K562 (cell line): ENCODE data around the gene KLKB1. TPM values are rescaled to one million over a fixed set of nuclear protein-coding genes. Genes with fewer than 3 reads are reported as not detected.

Experiments used
- ATAC-seq: fragments of 200-7000 bp; cut with Tn5 transposase; 3 replicates; pipeline ENCODE4 v1.9.1; 2020; ENCODE audit warnings: moderate library complexity
- BruUV-seq: library from RNA; stranded (reverse); fragments of 400-500 nt; replicated peaks from 2 replicates; lab custom pipeline; 2021; lab: Mats Ljungman, UMichigan
- CTCF ChIA-PET: fragments of 300-600 bp; formaldehyde crosslinking; extraction: SDS; loops from one replicate; lab custom pipeline; 2021; ENCODE audit warnings: low intra/inter-chr PET ratio; lab: Yijun Ruan, JAX
- POLR2A ChIA-PET: fragments of 300-600, 350-650 bp; sonication (Branson Sonifier 250); formaldehyde crosslinking; extraction: SDS; loops from one replicate; lab custom pipeline; 2021; ENCODE audit warnings: antibody characterized with exemption, inconsistent platforms; lab: Yijun Ruan, JAX
- DNase-seq, 4 experiments: peaks; one replicate each; pipeline versions ENCODE4 v3.0.0 to v3.0.0-alpha.2; 2011 to 2018; ENCODE audit warnings: low spot score in 3 of 4, mixed read lengths in 3 of 4; ENCODE audit errors: extremely low read depth in 1 of 4
- FAIRE-seq: peaks from 2 replicates; lab custom pipeline; 2011; peaks lifted over from hg19 to GRCh38; lab: Jason Lieb, UNC
- H2AFZ ChIP-seq: 2 replicates; pipeline ENCODE4 v1.6.0; 2011; ENCODE audit warnings: low read depth, low read length, control low read depth, inconsistent platforms
- H3K27ac ChIP-seq: fragments of 200-600 bp; 3 replicates; pipeline ENCODE4 v1.8.0; 2011; ENCODE audit warnings: low read depth, mild to moderate bottlenecking, control low read depth, inconsistent platforms, low read length, moderate library complexity, mixed read lengths; ENCODE audit errors: extremely low read depth
- H3K27me3 ChIP-seq, 2 experiments: fragments of 300-600 bp in 1 of 2; 2 replicates in 1 of 2; 3 replicates in 1 of 2; pipeline versions ENCODE4 v1.6.0 to v1.8.0; 2011; ENCODE audit warnings: inconsistent platforms in 2 of 2, low read length in 2 of 2, mild to moderate bottlenecking in 1 of 2, mixed read lengths in 1 of 2, moderate library complexity in 1 of 2; ENCODE audit not compliant: control insufficient read depth in 2 of 2, insufficient read depth in 2 of 2
- H3K36me3 ChIP-seq: fragments of 300-600 bp; 3 replicates; pipeline ENCODE4 v1.8.0; 2011; ENCODE audit warnings: mild to moderate bottlenecking, low read length, inconsistent platforms; ENCODE audit not compliant: control insufficient read depth, insufficient read depth
- H3K4me1 ChIP-seq, 2 experiments: fragments of 200-600 bp in 1 of 2; replicated peaks in 1 of 2; 2 replicates in 1 of 2; 3 replicates in 1 of 2; pipeline versions ENCODE4 v1.5.1 to v1.8.0; 2011; ENCODE audit warnings: inconsistent platforms in 2 of 2, low read length in 2 of 2, mild to moderate bottlenecking in 1 of 2, mixed read lengths in 1 of 2, moderate library complexity in 1 of 2; ENCODE audit not compliant: control insufficient read depth in 2 of 2, insufficient read depth in 2 of 2
- H3K4me2 ChIP-seq: 2 replicates; pipeline ENCODE4 v1.6.1; 2011; ENCODE audit warnings: low read length, control low read depth, inconsistent platforms, mixed read lengths; ENCODE audit not compliant: insufficient read depth
- H3K4me3 ChIP-seq: fragments of 200-600 bp; sonication (generic), shearing (Covaris generic); 2 replicates; pipeline ENCODE4 v1.5.1; 2016; ENCODE audit warnings: control low read depth, inconsistent platforms
- H3K79me2 ChIP-seq: fragments of 200-600 bp; 3 replicates; pipeline ENCODE4 v1.8.0; 2011; ENCODE audit warnings: low read length, inconsistent platforms; ENCODE audit not compliant: control insufficient read depth, insufficient read depth
- H3K9ac ChIP-seq, 2 experiments: 2 replicates each; pipeline versions ENCODE4 v1.6.0 to v1.6.1; 2011; ENCODE audit warnings: low read depth in 2 of 2, low read length in 2 of 2, control low read depth in 1 of 2, inconsistent platforms in 1 of 2, mild to moderate bottlenecking in 1 of 2, mixed read lengths in 1 of 2; ENCODE audit not compliant: insufficient read depth in 1 of 2
- H3K9me1 ChIP-seq: one replicate; pipeline ENCODE4 v1.6.0; 2011; ENCODE audit warnings: inconsistent platforms, mild to moderate bottlenecking, low read length, moderate library complexity; ENCODE audit not compliant: control insufficient read depth, insufficient read depth
- H3K9me3 ChIP-seq: replicated peaks from 2 replicates; pipeline ENCODE4 v1.5.1; 2011; ENCODE audit warnings: low read depth, low read length, inconsistent platforms; ENCODE audit not compliant: control insufficient read depth, insufficient read depth
- H4K20me1 ChIP-seq: replicated peaks from 2 replicates; pipeline ENCODE4 v1.6.1; 2011; ENCODE audit warnings: low read length, inconsistent platforms, mixed read lengths; ENCODE audit not compliant: control insufficient read depth, insufficient read depth
- ADNP ChIP-seq: fragments of 200-800 bp; sonication (Bioruptor generic); IDR thresholded peaks from 2 replicates; pipeline ENCODE4 v1.6.1; 2016; ENCODE audit warnings: missing genetic modification characterization, missing compliant biosample characterization
- ATF3 ChIP-seq, 2 experiments: fragments of 450-650 bp in 1 of 2; sonication (generic) in 1 of 2; formaldehyde crosslinking in 1 of 2; IDR thresholded peaks in 1 of 2; conservative IDR thresholded peaks in 1 of 2; 2 replicates each; pipeline versions ENCODE4 v1.6.1 to v1.8.1; 2016 to 2023; ENCODE audit warnings: mild to moderate bottlenecking in 2 of 2, moderate library complexity in 2 of 2, inconsistent platforms in 1 of 2, missing genetic modification reagents in 1 of 2
- CHD2 ChIP-seq: IDR thresholded peaks from 2 replicates; pipeline ENCODE4 v1.6.1; 2011; ENCODE audit warnings: low read depth, low read length
- CREB1 ChIP-seq, 2 experiments: sonication (generic) in 1 of 2; formaldehyde crosslinking in 1 of 2; IDR thresholded peaks; 2 replicates each; pipeline versions ENCODE4 v1.6.1 to v1.8.0; 2012 to 2022; ENCODE audit warnings: inconsistent platforms in 1 of 2, mild to moderate bottlenecking in 1 of 2, missing genetic modification reagents in 1 of 2, moderate library complexity in 1 of 2
- IFI16 ChIP-seq: fragments of 250-450 bp; sonication (Bioruptor Pico); IDR thresholded peaks from 2 replicates; pipeline ENCODE4 v2.1.2; 2022; ENCODE audit warnings: mild to moderate bottlenecking, inconsistent platforms
- JUND ChIP-seq, 2 experiments: IDR thresholded peaks; 2 replicates in 1 of 2; 3 replicates in 1 of 2; pipeline ENCODE4 v1.6.1; 2011; ENCODE audit warnings: borderline replicate concordance in 2 of 2, low read depth in 2 of 2, low read length in 2 of 2, improper control_type of control experiment in 1 of 2, missing biosample characterization in 1 of 2, missing genetic modification characterization in 1 of 2, missing genetic modification reagents in 1 of 2
- L3MBTL2 ChIP-seq: fragments of 450-650 bp; IDR thresholded peaks from 2 replicates; pipeline ENCODE4 v1.6.1; 2016; ENCODE audit warnings: mild to moderate bottlenecking, moderate library complexity
- MAFF ChIP-seq: IDR thresholded peaks from 2 replicates; pipeline ENCODE4 v1.6.1; 2012; ENCODE audit warnings: low read length, improper control_type of control experiment
- MXD1 ChIP-seq: fragments of 250-450 bp; sonication (Bioruptor Pico); IDR thresholded peaks from 2 replicates; pipeline ENCODE4 v1.8.0; 2021; ENCODE audit warnings: borderline replicate concordance, mild to moderate bottlenecking, moderate library complexity; ENCODE audit not compliant: poor library complexity, severe bottlenecking
- NFRKB ChIP-seq: fragments of 450-650 bp; IDR thresholded peaks from 2 replicates; pipeline ENCODE4 v1.6.1; 2016; ENCODE audit warnings: low read depth
- PCBP2 ChIP-seq: fragments of 200-400 bp; formaldehyde crosslinking; IDR thresholded peaks from 2 replicates; pipeline ENCODE4 v1.6.1; 2018; ENCODE audit warnings: low read length, low read depth, mild to moderate bottlenecking, moderate library complexity; ENCODE audit not compliant: poor library complexity, severe bottlenecking
- RBM15 ChIP-seq: fragments of 200-400 bp; formaldehyde crosslinking; IDR thresholded peaks from 2 replicates; pipeline ENCODE4 v1.6.1; 2018; ENCODE audit warnings: mild to moderate bottlenecking, low read length, moderate library complexity; ENCODE audit not compliant: insufficient read depth
- SMARCE1 ChIP-seq: fragments of 450-650 bp; IDR thresholded peaks from 2 replicates; pipeline ENCODE4 v1.7.1; 2016; ENCODE audit warnings: mild to moderate bottlenecking
- ZNF778 ChIP-seq: fragments of 450-650 bp; formaldehyde crosslinking; IDR thresholded peaks from 2 replicates; pipeline ENCODE4 v1.4.0; 2020; ENCODE audit warnings: mild to moderate bottlenecking, moderate library complexity
- ZZZ3 ChIP-seq: fragments of 450-650 bp; IDR thresholded peaks from 2 replicates; pipeline ENCODE4 v1.6.1; 2016; ENCODE audit warnings: antibody characterized with exemption, mild to moderate bottlenecking, moderate library complexity
- WGBS: fragments of 100-300 bp; shearing (Covaris generic); methylation state at CpG from one replicate; pipeline ENCODE4 v1.1.6; 2016; ENCODE audit warnings: low coverage, mixed read lengths; ENCODE audit not compliant: insufficient coverage; ENCODE audit errors: missing lambda C conversion rate; 5-methylcytosine and 5-hydroxymethylcytosine counted together
- in situ Hi-C: fragments of 300-500 bp; cut with MboI; formaldehyde crosslinking; loops from 4 replicates; pipeline ENCODE4 v1.15.0; 2018; ENCODE audit warnings: inconsistent platforms, mixed read lengths
- intact Hi-C: fragments of 100-400 bp; cut with micrococcal nuclease; formaldehyde crosslinking; loops from 2 replicates; pipeline ENCODE4 v1.14.2; 2022
- polyA plus RNA-seq, 8 experiments: library from polyadenylated mRNA; depleted of rRNA in 4 of 8; stranded (reverse) in 5 of 8; unstranded in 3 of 8; fragments of >200 nt; fragmentation: Nextera tagmentation in 2 of 8; fragmentation: Illumina TruSeq in 1 of 8; extraction: Ambion mirVana in 2 of 8; extraction: Trizol in 1 of 8; gene quantifications; 2 replicates each; pipeline versions ENCODE4 v1.2.1 to v1.2.3, GENCODE V29; 2011 to 2014; ENCODE audit warnings: inconsistent platforms in 1 of 8, missing spikeins in 1 of 8
- total RNA-seq, 7 experiments: library from RNA; depleted of rRNA in 6 of 7; stranded (reverse); fragments of >200 nt in 6 of 7; fragmentation: Illumina TruSeq in 2 of 7; extraction: Trizol in 2 of 7; gene quantifications; 2 replicates each; pipeline versions ENCODE4 v1.2.1 to v1.2.3, GENCODE V29; 2011 to 2021; ENCODE audit warnings: low replicate concordance in 1 of 7

KLKB1 gene
- total and polyA plus RNA-seq, 9 of the 15 experiments (the other 6 are each of a cell fraction or from before 2014, with no cell fraction given): 0.27 TPM; not detected in 8

- in situ Hi-C loops: no loop called here
- peak; percentile 40 for FAIRE-seq
These were observed 43.9 kb downstream of the KLKB1 start for GRCh38 chr4:186271081-186271678.

More at GRCh38 chr4:186271081-186271678, 43.9 kb downstream of the KLKB1 start:
- Histone ChIP-seq H3K9ac (no peak overlapping the region), H3K79me2 (no peaks in the 10 kb centered on the region), H3K9me3 (no peaks in the 10 kb centered on the region), H2AFZ (no peak overlapping the region), H3K27ac (no peak overlapping the region), H3K4me1 (no peaks in the 10 kb centered on the region), H3K27me3 (peaks cover 10 to 13% of the 10 kb centered on the region in 2 experiments; a peak in 3 of 5 replicates), H3K4me2 (no peak overlapping the region), H3K9me1 (no peaks in the 10 kb centered on the region), H3K36me3 (no peaks in the 10 kb centered on the region), H3K4me3 (no peak overlapping the region), H4K20me1 (no peaks in the 10 kb centered on the region)
- CTCF ChIA-PET: no interaction called here
- no peak for TF ChIP-seq CREB1 (IDR thresholded peaks at IDR 0.05)
- no peak for TF ChIP-seq CREB1 (CRISPR knock-in tag; IDR thresholded peaks at IDR 0.05)
- no peak for TF ChIP-seq CHD2
- no peak for TF ChIP-seq L3MBTL2
- TF ChIP-seq JUND (IDR thresholded peaks at IDR 0.05; ENCODE audit: borderline replicate concordance, low read depth, low read length): no peak
- TF ChIP-seq JUND (tag; IDR thresholded peaks at IDR 0.05; ENCODE audit: borderline replicate concordance, low read depth, low read length): no peak
- TF ChIP-seq PCBP2: no peak
- TF ChIP-seq RBM15: no peak
- no peak for TF ChIP-seq ZZZ3
- TF ChIP-seq IFI16 (CRISPR knock-in tag): no peak
- TF ChIP-seq ZNF778 (CRISPR knock-in tag): no peak
- no peak for TF ChIP-seq MAFF
- no peak for TF ChIP-seq SMARCE1
- no peak for TF ChIP-seq NFRKB
- no peak for TF ChIP-seq ADNP
- no peak for TF ChIP-seq ATF3 (IDR thresholded peaks at IDR 0.05)
- no peak for TF ChIP-seq ATF3 (CRISPR knock-in tag; conservative IDR thresholded peaks at IDR 0.05)
- TF ChIP-seq MXD1 (CRISPR knock-in tag): no peak
- 0% methylated on average over 9 of the region's 9 CpGs for WGBS
- ATAC-seq (no peak), DNase-seq (no peak)
- intact Hi-C loops: no loop called here
- BruUV-seq: no TSS peak
- POLR2A ChIA-PET: no interaction called here
